NCI-H526 (cell line): ENCODE measurements around the gene SLC2A8.

Source experiments
- DNase-seq, 2 experiments: peaks; one replicate each; lab custom pipeline; 2025; lab: John Stamatoyannopoulos, UW

SLC2A8 gene

DNA sequence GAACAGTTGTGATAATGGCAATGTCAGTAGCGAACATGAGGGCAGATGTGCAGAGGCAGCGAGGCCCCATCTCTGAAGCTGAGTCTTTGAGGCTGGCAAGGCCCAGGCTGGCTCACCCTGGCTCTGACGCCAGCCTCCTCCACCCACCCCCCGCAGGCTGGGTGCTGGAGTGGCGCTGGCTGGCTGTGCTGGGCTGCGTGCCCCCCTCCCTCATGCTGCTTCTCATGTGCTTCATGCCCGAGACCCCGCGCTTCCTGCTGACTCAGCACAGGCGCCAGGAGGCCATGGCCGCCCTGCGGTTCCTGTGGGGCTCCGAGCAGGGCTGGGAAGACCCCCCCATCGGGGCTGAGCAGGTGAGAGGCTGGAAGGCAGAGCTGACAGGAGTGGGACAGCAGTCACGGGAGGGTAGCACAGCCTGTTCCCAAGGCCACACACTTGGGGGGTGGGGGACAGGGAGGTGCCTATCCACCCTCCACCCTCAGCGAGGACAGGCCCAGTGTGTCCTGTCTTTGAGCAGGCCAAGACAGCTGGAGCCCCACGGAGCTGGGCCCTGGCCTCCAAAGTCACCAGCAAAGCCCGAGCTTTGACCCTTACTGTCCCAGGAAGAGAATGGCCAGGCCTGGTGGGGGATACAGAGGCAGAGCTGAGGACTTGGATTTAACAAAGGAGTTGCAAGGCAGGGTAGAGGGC, 5.6 kb downstream of the SLC2A8 start:
- no peak for DNase-seq

DNA sequence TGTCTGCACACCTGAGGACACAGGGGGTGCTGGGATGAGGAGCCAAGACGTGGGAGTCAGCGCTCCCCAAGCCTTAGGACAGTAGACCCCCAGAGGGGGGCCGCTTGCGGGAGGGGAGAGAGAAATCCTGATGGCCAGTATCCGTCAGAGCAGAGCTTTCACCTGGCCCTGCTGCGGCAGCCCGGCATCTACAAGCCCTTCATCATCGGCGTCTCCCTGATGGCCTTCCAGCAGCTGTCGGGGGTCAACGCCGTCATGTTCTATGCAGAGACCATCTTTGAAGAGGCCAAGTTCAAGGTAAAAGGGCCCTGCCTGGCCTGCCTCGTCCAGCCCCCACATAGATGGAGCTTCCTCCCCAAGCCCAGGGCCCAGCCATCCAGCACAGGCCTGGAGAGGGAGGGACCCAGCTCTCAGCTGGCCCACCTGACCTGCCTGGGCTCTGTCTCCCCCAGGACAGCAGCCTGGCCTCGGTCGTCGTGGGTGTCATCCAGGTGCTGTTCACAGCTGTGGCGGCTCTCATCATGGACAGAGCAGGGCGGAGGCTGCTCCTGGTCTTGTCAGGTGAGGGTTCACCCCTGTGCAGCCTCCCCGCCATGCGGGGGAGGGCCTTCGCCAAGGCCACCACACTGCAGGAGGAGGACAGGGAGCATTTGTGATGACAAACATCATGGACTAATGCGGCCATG, 6.7 kb downstream of the SLC2A8 start:
- DNase-seq, result no peak

DNA sequence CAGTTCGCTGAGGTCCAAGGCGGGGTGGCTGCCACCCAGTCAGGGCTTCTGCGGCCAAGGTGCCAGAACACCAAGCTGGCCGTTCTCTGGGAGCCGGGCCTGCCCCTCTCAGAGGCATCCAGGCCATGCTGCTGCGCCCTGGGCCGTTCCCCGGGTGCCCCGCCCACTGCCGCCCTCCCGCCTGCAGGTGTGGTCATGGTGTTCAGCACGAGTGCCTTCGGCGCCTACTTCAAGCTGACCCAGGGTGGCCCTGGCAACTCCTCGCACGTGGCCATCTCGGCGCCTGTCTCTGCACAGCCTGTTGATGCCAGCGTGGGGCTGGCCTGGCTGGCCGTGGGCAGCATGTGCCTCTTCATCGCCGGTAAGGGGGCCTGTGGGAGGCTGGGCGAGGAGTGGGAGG, 7.7 kb downstream of the SLC2A8 start:
- DNase-seq, result no peak

GRCh38 chr9:127405344-127406125, 8.6 kb downstream of the SLC2A8 start:
- DNase-seq, result no peak

- no peak for DNase-seq
These were observed 10.0 kb downstream of the SLC2A8 start for GRCh38 chr9:127406799-127407491.

GRCh38 chr9:127407492-127407843, 10.5 kb downstream of the SLC2A8 start:
- no peak for DNase-seq

- no peak for DNase-seq
These were observed 14.2 kb downstream of the SLC2A8 start for GRCh38 chr9:127411122-127411521.

DNA sequence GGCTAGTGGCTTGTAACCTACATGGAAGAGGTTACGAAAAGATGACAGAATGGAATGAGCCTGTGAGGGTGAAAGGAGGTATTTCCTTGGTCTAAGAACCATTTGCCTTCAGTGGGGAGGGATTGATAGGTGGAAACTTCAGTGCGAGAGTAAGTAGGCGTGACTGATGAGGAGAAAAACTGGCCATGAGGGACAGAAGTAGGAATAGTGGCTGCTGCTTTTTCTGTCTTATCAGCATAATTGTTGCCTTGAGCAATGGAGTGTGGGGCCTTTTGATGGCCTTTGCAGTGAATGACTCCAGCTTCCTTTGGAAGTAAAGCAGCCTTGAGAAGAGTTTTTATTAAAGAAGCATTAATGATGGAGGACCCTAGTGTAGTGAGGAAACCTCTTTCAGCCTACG, 18.2 kb downstream of the SLC2A8 start:
- no peak for DNase-seq

DNA sequence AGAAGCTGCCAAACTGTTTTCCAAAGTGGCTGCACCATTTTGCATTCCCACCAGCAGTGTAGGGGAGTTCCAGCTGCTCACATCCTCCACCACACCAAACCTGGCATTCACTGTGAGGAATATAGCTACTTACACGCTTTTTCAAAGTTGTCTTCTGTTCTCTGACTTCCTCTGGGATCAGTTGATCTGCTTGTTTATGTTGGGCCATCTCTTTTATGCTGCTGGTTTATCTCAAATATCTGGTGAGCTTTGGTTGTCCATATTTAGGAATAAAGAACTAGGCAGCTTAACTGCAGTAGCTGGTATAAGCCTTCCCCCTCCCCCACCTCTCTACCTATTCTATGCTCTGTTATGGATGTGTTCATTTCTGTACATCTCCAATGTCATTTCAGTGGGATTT, 18.7 kb downstream of the SLC2A8 start:
- no peak for DNase-seq

DNA sequence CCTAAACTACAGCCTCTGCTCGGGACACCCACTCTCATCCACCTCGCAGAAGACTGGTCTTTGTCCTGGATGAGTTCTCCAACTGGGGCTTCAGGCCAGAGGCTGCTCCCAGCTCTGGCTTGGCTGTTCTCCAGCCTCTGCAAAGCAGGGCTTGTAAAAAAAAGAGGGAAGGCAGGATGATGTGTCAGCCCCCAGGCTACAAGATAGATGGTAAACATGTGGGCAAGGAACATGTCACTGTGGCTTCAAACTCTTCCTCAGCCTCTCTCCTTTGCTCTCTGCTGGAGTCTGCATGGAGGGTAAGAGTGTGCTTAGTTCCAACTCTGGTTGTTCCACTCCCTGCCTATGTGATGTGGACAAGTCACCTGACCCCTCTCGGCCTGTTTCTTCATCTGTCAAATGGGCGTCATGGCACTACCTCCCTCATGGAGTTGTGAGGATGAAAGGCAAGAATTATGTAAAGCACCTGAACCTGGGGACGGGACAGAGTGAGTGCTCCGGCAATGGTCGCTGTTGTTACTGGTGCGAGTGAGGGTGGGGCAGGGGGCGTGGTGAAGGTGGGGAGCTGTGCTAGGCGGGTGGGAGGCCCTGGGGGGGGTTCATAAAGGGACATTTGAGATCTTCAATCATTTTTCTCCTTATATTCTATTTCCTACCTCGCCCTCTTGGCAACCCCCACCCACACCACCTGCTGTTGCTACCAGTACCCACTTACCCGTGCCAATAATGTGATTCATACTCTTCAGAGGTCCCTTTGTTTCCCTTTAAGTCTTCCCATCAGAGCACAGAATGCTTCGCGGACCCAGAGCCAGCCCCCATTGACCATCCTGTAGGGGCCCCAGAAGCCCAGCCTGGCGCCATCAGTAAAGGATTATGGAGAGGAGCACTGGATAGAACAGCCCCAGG, 20.4 kb downstream of the SLC2A8 start:
- DNase-seq, result peak; percentile 26 to 48

DNA sequence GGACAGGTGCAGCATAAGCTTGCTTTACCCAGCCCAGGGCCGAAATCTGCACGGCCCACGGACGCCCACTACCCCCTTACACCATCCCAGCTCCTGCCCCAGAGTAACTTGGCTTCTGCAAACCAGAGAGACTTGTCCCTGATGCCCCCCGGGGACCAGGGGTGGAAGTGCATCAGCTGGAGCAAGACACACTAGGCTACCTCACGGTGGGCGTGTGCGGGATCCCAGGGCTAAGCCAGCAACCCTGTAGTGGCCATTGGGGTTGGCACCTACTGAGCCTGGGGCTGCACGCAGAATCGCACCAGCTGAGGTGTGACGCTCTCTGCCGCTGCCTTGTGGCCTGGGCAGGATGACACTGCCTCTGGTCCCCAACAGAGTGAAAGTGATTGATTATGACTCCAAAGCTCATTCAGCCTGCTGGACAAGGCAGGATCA, 21.1 kb downstream of the SLC2A8 start:
- DNase-seq, result peak in 1 of 2 experiments; percentile 48

DNA sequence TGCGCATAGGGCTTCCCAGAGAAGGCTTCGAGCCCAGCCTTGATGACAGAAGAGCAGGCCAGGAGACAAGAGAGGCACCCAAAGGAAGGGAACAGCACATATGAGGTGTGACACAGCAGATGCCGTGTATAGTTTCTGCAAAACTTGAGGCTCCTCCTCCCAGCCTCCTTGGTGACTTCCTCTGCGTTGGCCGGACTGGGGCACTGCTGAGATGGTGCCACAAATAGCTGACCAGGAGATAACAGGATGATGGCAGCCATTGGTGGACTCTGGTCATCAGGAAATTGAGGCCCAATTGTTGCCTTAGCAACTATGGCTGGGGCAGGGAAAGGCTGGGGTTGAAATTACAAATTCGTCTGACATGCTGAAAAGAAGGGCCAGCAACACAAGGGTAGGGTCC, 22.4 kb downstream of the SLC2A8 start:
- no peak for DNase-seq

DNA sequence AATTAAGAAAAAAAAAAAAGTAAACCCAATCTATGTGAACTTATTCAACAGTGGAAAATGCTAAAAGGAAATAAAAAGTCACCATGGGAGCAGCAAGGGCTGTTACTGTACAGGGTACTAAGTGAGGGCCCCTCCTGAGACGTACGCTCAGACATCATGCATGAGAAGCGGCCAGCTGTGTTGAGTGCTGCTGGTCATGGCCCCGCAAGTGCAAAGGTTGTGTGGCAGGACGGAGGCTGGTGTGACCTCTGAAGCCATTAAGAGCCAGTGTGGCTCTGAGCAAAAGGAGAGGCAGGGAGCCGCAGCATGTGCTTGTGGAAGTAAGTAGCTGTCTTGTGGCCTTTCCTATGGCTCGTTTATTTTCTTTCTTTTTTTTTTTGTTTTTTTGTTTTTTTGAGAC, 24.1 kb downstream of the SLC2A8 start:
- DNase-seq, result no peak

DNA sequence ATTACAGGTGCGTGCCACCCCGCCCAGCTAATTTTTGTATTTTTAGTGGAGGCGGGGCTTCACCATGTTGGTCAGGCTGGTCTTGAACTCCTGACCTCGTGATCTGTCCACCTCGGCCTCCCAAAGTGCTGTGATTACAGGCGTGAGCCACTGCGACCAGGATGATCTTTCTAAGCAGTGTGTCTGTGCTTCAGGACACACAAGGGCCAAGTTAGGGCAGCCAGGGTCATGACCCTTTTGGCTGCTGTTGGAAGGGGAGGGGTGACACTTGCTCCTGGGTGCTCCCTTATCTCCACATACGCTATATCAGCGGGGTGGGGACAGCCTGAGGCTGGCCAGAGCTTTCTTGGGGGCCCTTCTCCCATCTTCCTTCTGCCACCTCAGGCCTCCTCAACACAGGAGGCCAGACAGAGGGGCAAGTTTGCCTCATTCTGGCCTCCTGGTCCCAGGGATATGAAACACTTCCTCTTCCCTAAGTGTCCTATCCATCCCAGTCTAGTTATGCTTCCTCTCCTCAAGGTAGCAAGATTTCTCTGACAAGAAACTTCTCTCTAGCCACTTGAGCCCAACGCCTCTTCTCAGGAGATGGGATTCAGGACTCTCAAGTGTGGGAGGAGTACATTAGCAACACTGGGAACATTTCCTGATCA, 25.3 kb downstream of the SLC2A8 start:
- DNase-seq, result no peak

DNA sequence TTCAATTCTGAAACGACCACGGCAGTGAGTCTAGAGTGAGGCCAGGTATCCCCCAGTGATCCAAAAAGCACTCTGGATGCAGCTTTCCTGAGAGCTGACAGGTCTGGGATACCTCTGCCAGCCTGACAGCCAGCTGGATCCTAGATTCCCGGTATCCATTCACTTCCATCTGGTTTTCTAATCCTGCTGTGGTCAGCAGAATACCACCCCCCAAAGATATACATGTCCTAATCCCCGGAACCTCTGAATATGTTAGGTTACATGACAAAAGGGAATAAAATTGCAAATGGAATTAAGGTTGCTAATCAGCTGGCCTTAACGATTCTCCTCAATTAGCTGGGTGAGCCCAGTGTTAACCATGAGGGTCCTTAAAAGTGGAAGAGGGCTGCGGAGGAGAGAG, 25.8 kb downstream of the SLC2A8 start:
- no peak for DNase-seq

GRCh38 chr9:127423476-127423933, 26.5 kb downstream of the SLC2A8 start:
- no peak for DNase-seq

DNA sequence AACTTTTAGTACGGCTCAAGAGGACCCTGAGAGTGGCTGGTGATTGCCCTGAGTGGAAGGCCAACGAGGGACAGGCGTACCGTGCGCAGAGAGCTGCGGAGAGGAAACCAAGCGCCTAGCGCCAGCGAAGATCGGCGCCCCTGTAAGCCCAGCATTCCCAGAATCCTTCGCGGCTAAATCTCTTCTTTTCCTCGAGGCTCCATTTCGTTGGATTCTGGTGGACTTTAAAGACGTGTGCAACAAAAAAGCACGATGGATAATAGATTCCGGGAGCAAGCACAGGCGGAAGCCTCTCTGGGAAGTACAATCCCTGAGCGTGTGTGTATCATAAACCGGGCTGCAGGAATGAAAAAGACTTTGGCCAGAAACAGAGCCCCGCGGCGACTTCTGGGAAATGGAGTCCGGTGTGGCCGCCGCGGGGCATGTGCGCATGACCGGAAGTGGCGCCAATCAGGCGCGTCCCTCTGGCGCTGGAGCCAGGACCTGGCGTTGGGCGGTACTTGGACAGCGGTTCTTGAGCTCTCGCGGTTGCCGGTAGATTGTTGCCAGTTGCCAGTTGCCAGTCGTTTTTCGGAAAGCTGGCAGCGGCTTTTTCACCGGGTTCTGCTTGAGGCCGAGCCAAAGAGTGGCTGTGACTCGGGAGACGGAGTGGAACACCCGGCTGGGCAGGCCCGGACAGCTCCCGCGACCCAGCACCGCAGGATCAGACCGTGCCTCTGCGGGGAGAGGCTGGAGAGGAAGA, 27.1 kb downstream of the SLC2A8 start, which contains the start of gene ZNF79:
Gene ZNF79 (plus strand): TSS at position 449 of the 742 bp plus-strand sequence. CDS start 406 bp downstream, outside the sequence.
- peak; percentile 75 to 90 for DNase-seq

GRCh38 chr9:127424676-127424999, 27.7 kb downstream of the SLC2A8 start:
- DNase-seq, result no peak

DNA sequence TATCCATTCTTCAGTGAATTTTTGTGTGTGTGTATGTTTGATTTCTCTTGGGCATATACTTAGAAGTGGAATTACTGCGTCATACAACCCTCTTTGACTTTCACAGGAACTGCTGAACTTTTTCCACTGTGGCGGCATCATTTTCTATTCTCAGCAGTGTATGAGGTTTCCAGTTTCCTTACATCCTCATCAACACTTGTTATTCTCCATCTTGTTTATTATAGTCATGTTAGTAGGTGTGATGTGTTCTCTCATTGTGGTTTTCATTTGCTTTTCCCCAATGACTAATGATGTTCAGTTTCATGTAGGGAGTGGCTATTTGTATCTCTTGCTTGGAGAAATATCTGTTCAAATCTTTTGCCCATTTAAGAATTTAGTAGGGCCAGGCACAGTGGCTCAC, 29.8 kb downstream of the SLC2A8 start:
- no peak for DNase-seq

DNA sequence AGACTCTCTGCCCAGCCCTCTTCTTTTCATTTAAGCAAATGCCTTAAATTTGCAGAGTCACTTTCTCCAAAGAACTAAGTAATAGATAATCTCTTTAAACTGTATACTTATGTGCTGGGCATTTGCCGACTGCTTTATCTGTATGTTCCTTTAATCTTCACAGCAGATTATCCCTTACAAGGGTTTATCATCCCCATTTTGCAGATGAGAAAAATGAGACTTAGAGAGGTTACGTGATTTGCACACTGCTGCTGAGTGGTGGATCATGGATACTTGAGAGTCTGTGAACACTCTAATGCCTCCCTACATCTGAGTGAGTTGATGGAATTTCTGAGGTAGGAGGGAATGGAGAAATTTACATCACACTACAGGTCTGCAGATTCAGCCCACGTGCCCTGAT, 31.4 kb downstream of the SLC2A8 start:
- DNase-seq, result no peak
